AG04449 (cell line): ENCODE measurements around the gene KLHL18.
"Not testable (repeated sequence)": the region's sequence is repeated elsewhere in the genome, so short reads cannot be mapped to it uniquely, and the experiment has no call there.

Source experiments
- CTCF ChIA-PET: fragments of 350-600 bp; formaldehyde crosslinking; extraction: SDS; loops from one replicate; lab custom pipeline; 2021; ENCODE audit warnings: antibody characterized with exemption; lab: Yijun Ruan, JAX
- POLR2A ChIA-PET: fragments of 400-600, 350-600 bp; formaldehyde crosslinking; extraction: SDS; loops from one replicate; lab custom pipeline; 2020; ENCODE audit warnings: antibody characterized with exemption, inconsistent platforms; lab: Yijun Ruan, JAX
- DNase-seq: peaks from one replicate; pipeline ENCODE4 v3.0.0-alpha.2; 2010; ENCODE audit warnings: low read depth, low spot score
- H3K4me3 ChIP-seq: 2 replicates; pipeline ENCODE4 v1.5.1; 2011; ENCODE audit warnings: low read depth, mild to moderate bottlenecking, control low read depth, low read length
- TF ChIP-seq, protein P1 (sequence below): IDR thresholded peaks from one replicate; pipeline ENCODE4 v1.5.1; 2011; ENCODE audit warnings: mild to moderate bottlenecking, moderate library complexity, low read length, control low read depth, inconsistent platforms; ENCODE audit not compliant: insufficient read depth; ENCODE audit errors: missing control alignments

The KLHL18 gene

DNA sequence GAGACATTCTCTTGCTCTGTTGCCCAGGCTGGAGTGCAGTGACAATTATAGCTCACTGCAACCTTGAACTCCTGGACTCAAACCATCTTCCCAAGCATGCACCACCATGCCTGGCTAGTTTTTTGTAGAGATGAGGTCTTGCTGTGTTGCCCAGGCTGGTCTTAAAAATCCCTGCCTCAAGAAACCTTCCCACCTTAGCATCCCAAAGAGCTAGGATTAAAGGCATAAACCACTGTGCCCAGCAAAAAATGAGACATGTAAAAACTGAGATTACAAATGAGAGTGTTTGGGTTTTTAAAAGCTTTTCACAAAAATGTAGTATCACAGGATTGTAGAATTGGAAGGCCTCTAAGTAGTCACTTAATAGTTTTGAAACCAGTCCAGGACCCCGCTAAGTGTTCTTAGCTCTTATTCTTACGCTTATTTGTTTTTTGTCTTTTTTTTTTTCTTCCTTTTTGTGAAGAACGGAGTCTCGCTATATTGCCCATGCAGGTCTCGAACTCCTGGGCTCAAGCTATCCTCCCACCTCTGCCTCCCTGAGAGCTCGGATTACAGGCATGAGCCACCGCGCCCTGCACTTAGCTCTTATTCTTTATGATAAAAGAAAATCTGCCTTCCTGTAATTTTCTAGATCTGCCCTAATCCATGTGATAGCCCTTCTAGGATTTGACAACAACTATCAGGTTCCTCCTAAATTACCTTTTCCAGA lies 31.5 kb downstream of the KLHL18 start:
- no peak for DNase-seq
- no peak overlapping the region for H3K4me3 ChIP-seq
- ChIA-PET CTCF (interaction anchor here (0.8 to 2.2 kb wide), 8 partner anchors 8 to 405 kb away, joined by 3 to 23 read pairs (median 3); no protein-coding TSS in a partner anchor), POLR2A (no interaction called here)
- TF ChIP-seq, protein P1, sequence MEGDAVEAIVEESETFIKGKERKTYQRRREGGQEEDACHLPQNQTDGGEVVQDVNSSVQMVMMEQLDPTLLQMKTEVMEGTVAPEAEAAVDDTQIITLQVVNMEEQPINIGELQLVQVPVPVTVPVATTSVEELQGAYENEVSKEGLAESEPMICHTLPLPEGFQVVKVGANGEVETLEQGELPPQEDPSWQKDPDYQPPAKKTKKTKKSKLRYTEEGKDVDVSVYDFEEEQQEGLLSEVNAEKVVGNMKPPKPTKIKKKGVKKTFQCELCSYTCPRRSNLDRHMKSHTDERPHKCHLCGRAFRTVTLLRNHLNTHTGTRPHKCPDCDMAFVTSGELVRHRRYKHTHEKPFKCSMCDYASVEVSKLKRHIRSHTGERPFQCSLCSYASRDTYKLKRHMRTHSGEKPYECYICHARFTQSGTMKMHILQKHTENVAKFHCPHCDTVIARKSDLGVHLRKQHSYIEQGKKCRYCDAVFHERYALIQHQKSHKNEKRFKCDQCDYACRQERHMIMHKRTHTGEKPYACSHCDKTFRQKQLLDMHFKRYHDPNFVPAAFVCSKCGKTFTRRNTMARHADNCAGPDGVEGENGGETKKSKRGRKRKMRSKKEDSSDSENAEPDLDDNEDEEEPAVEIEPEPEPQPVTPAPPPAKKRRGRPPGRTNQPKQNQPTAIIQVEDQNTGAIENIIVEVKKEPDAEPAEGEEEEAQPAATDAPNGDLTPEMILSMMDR = no peak

DNA sequence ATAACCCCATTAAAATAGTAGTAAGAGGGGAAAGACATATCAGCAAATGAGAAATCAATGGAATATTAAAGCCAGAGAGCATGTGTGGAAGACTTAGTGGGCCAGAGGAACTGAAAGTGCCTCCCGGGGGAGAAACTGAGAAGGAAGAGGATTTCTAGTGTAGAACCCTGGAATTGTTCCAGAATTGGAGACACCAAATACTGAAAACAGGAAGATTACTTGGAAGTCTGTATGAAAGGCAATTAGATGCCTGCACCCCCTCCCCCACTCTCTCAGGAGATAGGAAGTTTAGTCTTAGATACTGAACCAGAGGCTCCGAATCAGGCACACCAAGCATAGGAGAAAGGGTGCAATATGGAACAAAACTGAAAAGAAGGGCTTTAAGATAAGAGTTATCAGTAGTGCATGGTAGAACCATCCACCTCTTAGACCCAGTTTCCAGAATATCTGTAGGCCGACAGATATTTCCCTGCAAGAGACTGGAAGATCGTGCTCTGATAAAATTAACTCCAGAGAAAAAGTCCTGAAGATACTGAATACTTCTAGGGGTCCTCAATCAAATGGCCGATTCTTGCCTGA lies 32.4 kb downstream of the KLHL18 start:
- ChIA-PET CTCF (interaction anchor here (0.8 to 2.1 kb wide), 4 partner anchors 9 to 21 kb away, joined by 3 to 23 read pairs (median 4); no protein-coding TSS in a partner anchor), POLR2A (no interaction called here)
- no peak overlapping the region for H3K4me3 ChIP-seq
- TF ChIP-seq, protein P1 = no peak
- DNase-seq = no peak

DNA sequence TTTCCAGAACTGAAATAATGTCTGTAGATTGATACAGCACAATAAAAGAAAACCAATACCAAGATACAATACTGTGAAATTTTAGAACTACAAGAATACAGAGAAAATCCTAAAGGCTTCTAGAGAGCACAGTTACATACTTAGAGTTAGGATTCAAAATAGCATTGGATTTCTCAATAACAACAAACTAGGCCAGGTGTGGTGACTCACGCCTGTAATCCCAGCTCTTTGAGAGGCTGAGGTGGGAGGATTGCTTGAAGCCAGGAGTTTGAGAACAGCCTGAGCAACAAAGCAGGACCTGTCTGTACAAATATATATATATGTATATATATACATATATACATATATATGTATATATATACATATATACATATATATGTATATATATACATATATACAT lies 33.4 kb downstream of the KLHL18 start:
- POLR2A ChIA-PET, H3K4me3 ChIP-seq, DNase-seq: not testable (repeated sequence)
- CTCF ChIA-PET = interaction anchor here (1.2 to 1.7 kb wide), 2 partner anchors 8 to 10 kb away, joined by 4 to 5 read pairs; no protein-coding TSS in a partner anchor

DNA sequence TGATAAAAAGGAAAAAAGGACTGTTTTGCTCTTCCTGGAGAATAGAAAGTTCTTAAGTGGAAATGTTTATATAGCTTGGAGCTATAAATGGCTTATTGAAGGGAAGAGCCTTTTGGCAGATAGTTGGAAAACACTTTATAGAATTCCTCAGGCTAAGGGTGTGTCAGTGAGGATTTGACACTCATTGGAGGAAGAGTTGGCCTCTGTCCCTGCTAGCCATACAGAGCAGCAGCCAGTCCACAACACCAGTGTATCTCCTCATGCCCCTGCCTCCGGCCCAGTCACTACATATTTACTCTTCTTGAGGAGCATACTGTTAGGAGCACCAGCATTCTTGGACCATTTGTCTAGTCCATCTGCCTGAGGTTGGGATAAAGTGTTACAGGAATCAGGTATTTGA lies 36.2 kb downstream of the KLHL18 start:
- ChIA-PET POLR2A (no interaction called here), CTCF (interaction anchor here (1.0 to 1.8 kb wide), 6 partner anchors 9 to 616 kb away, joined by 3 to 5 read pairs (median 3); no protein-coding TSS in a partner anchor)
- no peak for DNase-seq
- TF ChIP-seq, protein P1 = no peak
- no peak overlapping the region for H3K4me3 ChIP-seq

DNA sequence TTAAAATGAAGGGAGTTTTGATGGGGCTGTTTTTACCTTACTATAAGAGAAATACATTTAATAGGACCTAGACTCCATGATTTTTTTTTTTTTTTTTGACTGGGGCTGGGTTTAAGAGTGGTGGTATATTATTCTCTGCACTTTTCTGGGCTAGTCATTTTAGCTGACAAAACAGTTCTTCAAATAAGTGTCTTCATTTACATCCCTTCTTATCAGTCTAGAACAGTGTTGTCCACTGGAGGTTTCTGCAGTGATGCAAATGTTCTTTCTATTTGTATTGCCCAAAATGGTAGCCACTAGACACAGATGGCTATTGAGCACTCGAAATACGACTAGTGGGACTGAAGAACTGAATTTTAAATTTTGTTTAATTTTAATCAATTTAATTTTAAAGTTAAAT lies 37.2 kb downstream of the KLHL18 start:
- TF ChIP-seq, protein P1 = no peak
- ChIA-PET CTCF (interaction anchor here (1.4 to 1.8 kb wide), 2 partner anchors 69 to 396 kb away, joined by 6 to 7 read pairs; no protein-coding TSS in a partner anchor), POLR2A (no interaction called here)
- H3K4me3 ChIP-seq = no peak overlapping the region
- DNase-seq = no peak

DNA sequence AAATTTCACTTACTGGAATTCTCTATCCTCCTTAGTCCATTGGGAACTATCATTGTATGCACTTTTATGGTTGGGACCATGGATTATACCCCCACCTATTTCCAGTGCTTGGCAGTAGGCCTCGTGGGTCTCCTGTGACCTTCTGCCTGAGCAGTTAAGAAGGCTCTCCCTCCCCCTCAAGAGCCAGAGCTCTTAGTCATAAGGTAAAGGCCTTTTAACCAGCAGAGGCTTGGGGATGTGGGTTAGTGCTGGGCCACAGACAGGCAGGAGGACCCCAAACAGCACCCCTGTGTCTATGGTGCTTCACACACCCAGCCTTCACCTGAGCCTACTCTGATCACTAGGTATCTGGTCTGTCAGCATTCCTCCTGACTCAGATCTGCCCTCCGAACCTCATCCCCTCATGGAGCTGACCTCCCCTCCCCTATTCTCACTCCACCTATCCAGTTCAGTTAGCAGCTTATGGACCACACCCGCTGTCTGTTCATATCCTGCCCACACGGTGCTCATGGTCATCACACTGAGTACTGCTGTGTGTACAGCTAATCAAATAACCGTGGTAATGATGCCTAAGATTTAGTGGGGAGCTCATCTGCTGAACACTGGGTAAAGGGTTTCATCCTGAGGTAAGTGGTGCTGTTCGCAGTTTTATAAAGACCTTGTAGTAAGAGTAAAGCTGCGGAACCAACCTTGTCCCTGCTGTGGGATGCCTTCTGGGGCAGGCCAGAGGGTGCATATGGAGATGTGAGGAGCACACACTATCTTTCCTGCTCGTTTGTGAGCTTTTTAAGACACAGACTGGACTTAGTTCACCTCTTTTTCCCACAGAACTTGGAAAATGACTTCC lies 40.9 kb downstream of the KLHL18 start:
- ChIA-PET CTCF (interaction anchor here (0.6 to 7.5 kb wide), 43 partner anchors 8 to 613 kb away, joined by 3 to 73 read pairs (median 4); no protein-coding TSS in a partner anchor), POLR2A (interaction anchor here (1.1 kb wide), 1 partner anchor 159 kb away, joined by 4 read pairs; the partner anchor contains the start of gene SETD2)
- H3K4me3 ChIP-seq = no peak overlapping the region
- DNase-seq = no peak
- TF ChIP-seq, protein P1 = no peak
